ENCODE results near the gene GSTK1.

DNA sequence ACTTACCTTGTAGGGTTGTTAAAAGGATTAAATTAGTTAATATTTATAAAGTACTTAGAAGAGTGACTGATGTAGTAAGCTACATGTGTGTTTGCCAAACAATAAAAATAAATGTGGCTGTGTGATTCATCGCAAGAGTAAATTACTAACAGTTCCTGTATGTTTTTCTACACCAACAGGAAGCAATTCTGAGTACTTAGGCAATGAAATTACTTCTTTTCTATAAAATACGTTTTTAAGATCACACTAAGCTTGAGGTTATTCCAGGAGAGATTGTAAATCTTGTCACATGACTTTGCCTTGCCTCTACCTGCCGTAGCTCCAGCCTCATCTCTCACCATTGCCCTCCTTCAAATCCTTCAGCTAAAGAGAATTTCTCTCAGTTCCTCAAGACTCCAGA, 18.1 kb upstream of the GSTK1 start:
- TF ChIP-seq EZH2 (IDR thresholded peaks at IDR 0.05) (no peak), POLR2AphosphoS5 (IDR thresholded peaks at IDR 0.05; ENCODE audit: borderline replicate concordance, low read depth, low read length) (no peak), FOXP2 (optimal IDR thresholded peaks at IDR 0.05; ENCODE audit: control extremely low read depth, extremely low read length, insufficient read depth) (no peak)

All from SK-N-MC (cell line).